ENCODE measurements around the gene OXSR1. TPM values are rescaled to one million over a fixed set of nuclear protein-coding genes. Genes with fewer than 3 reads are reported as not detected.

Gene OXSR1
- total RNA-seq, 1 donor from 2014 or later: 80.7 TPM

- no peak overlapping the region for H3K4me3 Mint-ChIP-seq (ENCODE audit: unreplicated experiment)
- H3K27ac Mint-ChIP-seq (ENCODE audit: unreplicated experiment): no peak overlapping the region
- H3K36me3 Mint-ChIP-seq (ENCODE audit: unreplicated experiment): peaks cover 4% of the 10 kb centered on the region
- no peaks in the 10 kb centered on the region for H3K9me3 Mint-ChIP-seq (ENCODE audit: unreplicated experiment)
- H3K4me1 Mint-ChIP-seq (ENCODE audit: low read depth, unreplicated experiment): no peaks in the 10 kb centered on the region
- H3K27me3 Mint-ChIP-seq (ENCODE audit: unreplicated experiment): peaks cover 5% of the 10 kb centered on the region
- TF ChIP-seq CTCF (IDR thresholded peaks at IDR 0.05; ENCODE audit: partially characterized antibody, unreplicated experiment): no peak
- DNase-seq: no peak
Measured at GRCh38 chr3:38124324-38125122, 40.8 kb upstream of the OXSR1 start.

GRCh38 chr3:38125305-38126120 lies 39.8 kb upstream of the OXSR1 start:
- no peak overlapping the region for H3K27ac Mint-ChIP-seq (ENCODE audit: unreplicated experiment)
- H3K27me3 Mint-ChIP-seq (ENCODE audit: unreplicated experiment): peaks cover 4% of the 10 kb centered on the region
- H3K4me1 Mint-ChIP-seq (ENCODE audit: low read depth, unreplicated experiment): peaks cover 2% of the 10 kb centered on the region
- peaks cover 4% of the 10 kb centered on the region for H3K36me3 Mint-ChIP-seq (ENCODE audit: unreplicated experiment)
- H3K4me3 Mint-ChIP-seq (ENCODE audit: unreplicated experiment): no peak overlapping the region
- no peak for DNase-seq
- TF ChIP-seq CTCF (IDR thresholded peaks at IDR 0.05; ENCODE audit: partially characterized antibody, unreplicated experiment): no peak
- H3K9me3 Mint-ChIP-seq (ENCODE audit: unreplicated experiment): no peaks in the 10 kb centered on the region

GRCh38 chr3:38126121-38126892 lies 39.0 kb upstream of the OXSR1 start:
- H3K9me3 Mint-ChIP-seq (ENCODE audit: unreplicated experiment): no peaks in the 10 kb centered on the region
- no peak for DNase-seq
- H3K36me3 Mint-ChIP-seq (ENCODE audit: unreplicated experiment): peaks cover 4% of the 10 kb centered on the region
- H3K27me3 Mint-ChIP-seq (ENCODE audit: unreplicated experiment): peaks cover 2% of the 10 kb centered on the region
- no peak overlapping the region for H3K27ac Mint-ChIP-seq (ENCODE audit: unreplicated experiment)
- no peak overlapping the region for H3K4me3 Mint-ChIP-seq (ENCODE audit: unreplicated experiment)
- peaks cover 2% of the 10 kb centered on the region for H3K4me1 Mint-ChIP-seq (ENCODE audit: low read depth, unreplicated experiment)
- TF ChIP-seq CTCF (IDR thresholded peaks at IDR 0.05; ENCODE audit: partially characterized antibody, unreplicated experiment): no peak

GRCh38 chr3:38127611-38128302 lies 37.6 kb upstream of the OXSR1 start:
- Mint-ChIP-seq H3K4me3 (ENCODE audit: unreplicated experiment) (no peak overlapping the region), H3K36me3 (ENCODE audit: unreplicated experiment) (peaks cover 4% of the 10 kb centered on the region), H3K27ac (ENCODE audit: unreplicated experiment) (no peak overlapping the region), H3K4me1 (ENCODE audit: low read depth, unreplicated experiment) (peaks cover 8% of the 10 kb centered on the region), H3K27me3 (ENCODE audit: unreplicated experiment) (peaks cover 3% of the 10 kb centered on the region), H3K9me3 (ENCODE audit: unreplicated experiment) (no peaks in the 10 kb centered on the region)
- no peak for DNase-seq
- TF ChIP-seq CTCF (IDR thresholded peaks at IDR 0.05; ENCODE audit: partially characterized antibody, unreplicated experiment): no peak

All from glutamatergic neuron (in vitro differentiated cells).